ENCODE measurements around the gene PLCB4.

PLCB4 gene

GRCh38 chr20:9246731-9247130, 177.8 kb downstream of the PLCB4 start:
- Histone ChIP-seq H3K27me3 (ENCODE audit: low read length) (no peaks in the 10 kb centered on the region), H3K4me2 (ENCODE audit: low read depth, low read length, poor library complexity, severe bottlenecking) (no peak overlapping the region), H4K20me1 (ENCODE audit: low read depth, low read length) (no peaks in the 10 kb centered on the region), H3K27ac (ENCODE audit: low read depth, low read length) (no peak overlapping the region), H3K36me3 (ENCODE audit: low read length) (no peaks in the 10 kb centered on the region), H2AFZ (ENCODE audit: low read depth, low read length, severe bottlenecking) (no peak overlapping the region), H3K4me3 (ENCODE audit: insufficient read depth, low read length, poor library complexity, severe bottlenecking) (no peak overlapping the region), H3K9me3 (ENCODE audit: insufficient read depth, low read length) (no peaks in the 10 kb centered on the region), H3K9ac (ENCODE audit: low read length) (no peak overlapping the region), H3F3A (ENCODE audit: insufficient read depth) (no peaks in the 10 kb centered on the region), H3K79me2 (ENCODE audit: insufficient read depth, low read length) (no peaks in the 10 kb centered on the region), H3K9me2 (replicated peaks; ENCODE audit: insufficient read depth, low read length) (no peaks in the 10 kb centered on the region)
- TF ChIP-seq CTCF (IDR thresholded peaks at IDR 0.05; ENCODE audit: insufficient read depth, low read length, poor library complexity, severe bottlenecking) (no peak), EZH2phosphoT487 (conservative IDR thresholded peaks at IDR 0.05; ENCODE audit: low read length) (no peak)

- Histone ChIP-seq H3K4me3 (ENCODE audit: insufficient read depth, low read length, poor library complexity, severe bottlenecking) (no peak overlapping the region), H4K20me1 (ENCODE audit: low read depth, low read length) (no peaks in the 10 kb centered on the region), H3K4me2 (ENCODE audit: low read depth, low read length, poor library complexity, severe bottlenecking) (no peak overlapping the region), H3K9ac (ENCODE audit: low read length) (no peak overlapping the region), H3K36me3 (ENCODE audit: low read length) (no peaks in the 10 kb centered on the region), H3K79me2 (ENCODE audit: insufficient read depth, low read length) (no peaks in the 10 kb centered on the region), H3K9me3 (ENCODE audit: insufficient read depth, low read length) (no peaks in the 10 kb centered on the region), H3K27me3 (ENCODE audit: low read length) (no peaks in the 10 kb centered on the region), H3K9me2 (replicated peaks; ENCODE audit: insufficient read depth, low read length) (no peaks in the 10 kb centered on the region), H3F3A (ENCODE audit: insufficient read depth) (no peaks in the 10 kb centered on the region), H2AFZ (ENCODE audit: low read depth, low read length, severe bottlenecking) (no peak overlapping the region), H3K27ac (ENCODE audit: low read depth, low read length) (no peak overlapping the region)
- TF ChIP-seq EZH2phosphoT487 (conservative IDR thresholded peaks at IDR 0.05; ENCODE audit: low read length) (no peak), CTCF (IDR thresholded peaks at IDR 0.05; ENCODE audit: insufficient read depth, low read length, poor library complexity, severe bottlenecking) (no peak)
Measured at GRCh38 chr20:9250511-9250910, 181.6 kb downstream of the PLCB4 start.

- Histone ChIP-seq H3K79me2 (ENCODE audit: insufficient read depth, low read length) (no peaks in the 10 kb centered on the region), H3K27me3 (ENCODE audit: low read length) (no peaks in the 10 kb centered on the region), H2AFZ (ENCODE audit: low read depth, low read length, severe bottlenecking) (no peak overlapping the region), H3K4me2 (ENCODE audit: low read depth, low read length, poor library complexity, severe bottlenecking) (no peak overlapping the region), H3K9ac (ENCODE audit: low read length) (no peak overlapping the region), H4K20me1 (ENCODE audit: low read depth, low read length) (no peaks in the 10 kb centered on the region), H3K36me3 (ENCODE audit: low read length) (no peaks in the 10 kb centered on the region), H3K27ac (ENCODE audit: low read depth, low read length) (no peak overlapping the region), H3K9me3 (ENCODE audit: insufficient read depth, low read length) (no peaks in the 10 kb centered on the region), H3F3A (ENCODE audit: insufficient read depth) (no peaks in the 10 kb centered on the region), H3K4me3 (ENCODE audit: insufficient read depth, low read length, poor library complexity, severe bottlenecking) (no peak overlapping the region), H3K9me2 (replicated peaks; ENCODE audit: insufficient read depth, low read length) (no peaks in the 10 kb centered on the region)
- TF ChIP-seq EZH2phosphoT487 (conservative IDR thresholded peaks at IDR 0.05; ENCODE audit: low read length), result no peak
- no peak for TF ChIP-seq CTCF (IDR thresholded peaks at IDR 0.05; ENCODE audit: insufficient read depth, low read length, poor library complexity, severe bottlenecking)
Measured at GRCh38 chr20:9253006-9253539, 184.2 kb downstream of the PLCB4 start.

All from SU-DHL-6 (cell line).